ENCODE results near the gene GUCA2A.

The GUCA2A gene

GRCh38 chr1:42122408-42122807 is 42.1 kb downstream of the GUCA2A start:
- Histone ChIP-seq H3K36me3 (ENCODE audit: control insufficient read depth, low read length) (no peaks in the 10 kb centered on the region), H3K4me3 (ENCODE audit: low read length) (no peak overlapping the region), H3K9me3 (ENCODE audit: control insufficient read depth, insufficient read depth, low read length) (no peaks in the 10 kb centered on the region), H3K4me2 (ENCODE audit: low read length) (no peak overlapping the region), H4K20me1 (ENCODE audit: control insufficient read depth, insufficient read depth, low read depth, low read length) (no peaks in the 10 kb centered on the region), H3F3A (ENCODE audit: control insufficient read depth, insufficient read depth) (no peaks in the 10 kb centered on the region), H3K27me3 (ENCODE audit: control insufficient read depth, low read length) (0 out of 2 replicates have a peak, but pooled peaks cover 2% of the 10 kb centered on the region), H3K4me1 (ENCODE audit: control insufficient read depth, low read length) (no peaks in the 10 kb centered on the region), H3K9me2 (replicated peaks; ENCODE audit: control insufficient read depth, low read length) (no peaks in the 10 kb centered on the region), H3K79me2 (ENCODE audit: control insufficient read depth, low read length) (no peaks in the 10 kb centered on the region), H3K27ac (ENCODE audit: low read depth, low read length) (no peak overlapping the region)
- TF ChIP-seq CTCF (IDR thresholded peaks at IDR 0.05; ENCODE audit: low read depth, low read length, poor library complexity, severe bottlenecking) (no peak), EZH2phosphoT487 (IDR thresholded peaks at IDR 0.05; ENCODE audit: borderline replicate concordance, low read length) (no peak)

- Histone ChIP-seq H3K9me2 (replicated peaks; ENCODE audit: control insufficient read depth, low read length) (no peaks in the 10 kb centered on the region), H3K4me2 (ENCODE audit: low read length) (no peak overlapping the region), H4K20me1 (ENCODE audit: control insufficient read depth, insufficient read depth, low read depth, low read length) (no peaks in the 10 kb centered on the region), H3K27ac (ENCODE audit: low read depth, low read length) (no peak overlapping the region), H3K36me3 (ENCODE audit: control insufficient read depth, low read length) (no peaks in the 10 kb centered on the region), H3K4me1 (ENCODE audit: control insufficient read depth, low read length) (no peaks in the 10 kb centered on the region), H3K4me3 (ENCODE audit: low read length) (no peak overlapping the region), H3K9me3 (ENCODE audit: control insufficient read depth, insufficient read depth, low read length) (no peaks in the 10 kb centered on the region), H3K79me2 (ENCODE audit: control insufficient read depth, low read length) (no peaks in the 10 kb centered on the region), H3F3A (ENCODE audit: control insufficient read depth, insufficient read depth) (no peaks in the 10 kb centered on the region), H3K27me3 (ENCODE audit: control insufficient read depth, low read length) (no peaks in the 10 kb centered on the region)
- TF ChIP-seq CTCF (IDR thresholded peaks at IDR 0.05; ENCODE audit: low read depth, low read length, poor library complexity, severe bottlenecking) (no peak), EZH2phosphoT487 (IDR thresholded peaks at IDR 0.05; ENCODE audit: borderline replicate concordance, low read length) (no peak)
Measured at GRCh38 chr1:42118125-42118524, 46.4 kb downstream of the GUCA2A start.

GRCh38 chr1:42117214-42117613 is 47.3 kb downstream of the GUCA2A start:
- no peak overlapping the region for H3K4me2 ChIP-seq (ENCODE audit: low read length)
- H3K9me2 ChIP-seq (replicated peaks; ENCODE audit: control insufficient read depth, low read length): no peaks in the 10 kb centered on the region
- no peaks in the 10 kb centered on the region for H3F3A ChIP-seq (ENCODE audit: control insufficient read depth, insufficient read depth)
- no peaks in the 10 kb centered on the region for H3K27me3 ChIP-seq (ENCODE audit: control insufficient read depth, low read length)
- TF ChIP-seq EZH2phosphoT487 (IDR thresholded peaks at IDR 0.05; ENCODE audit: borderline replicate concordance, low read length) (no peak), CTCF (IDR thresholded peaks at IDR 0.05; ENCODE audit: low read depth, low read length, poor library complexity, severe bottlenecking) (no peak)
- H3K9me3 ChIP-seq (ENCODE audit: control insufficient read depth, insufficient read depth, low read length): no peaks in the 10 kb centered on the region
- H3K4me3 ChIP-seq (ENCODE audit: low read length): no peak overlapping the region
- H3K27ac ChIP-seq (ENCODE audit: low read depth, low read length): no peak overlapping the region
- no peaks in the 10 kb centered on the region for H3K79me2 ChIP-seq (ENCODE audit: control insufficient read depth, low read length)
- no peaks in the 10 kb centered on the region for H3K36me3 ChIP-seq (ENCODE audit: control insufficient read depth, low read length)
- no peaks in the 10 kb centered on the region for H4K20me1 ChIP-seq (ENCODE audit: control insufficient read depth, insufficient read depth, low read depth, low read length)
- H3K4me1 ChIP-seq (ENCODE audit: control insufficient read depth, low read length): no peaks in the 10 kb centered on the region

- 0 out of 2 replicates have a peak, but pooled peaks cover 4% of the 10 kb centered on the region for H3K27me3 ChIP-seq (ENCODE audit: control insufficient read depth, low read length)
- no peaks in the 10 kb centered on the region for H3K9me2 ChIP-seq (replicated peaks; ENCODE audit: control insufficient read depth, low read length)
- no peak for TF ChIP-seq EZH2phosphoT487 (IDR thresholded peaks at IDR 0.05; ENCODE audit: borderline replicate concordance, low read length)
- TF ChIP-seq CTCF (IDR thresholded peaks at IDR 0.05; ENCODE audit: low read depth, low read length, poor library complexity, severe bottlenecking): no peak
- no peaks in the 10 kb centered on the region for H4K20me1 ChIP-seq (ENCODE audit: control insufficient read depth, insufficient read depth, low read depth, low read length)
- H3K36me3 ChIP-seq (ENCODE audit: control insufficient read depth, low read length): no peaks in the 10 kb centered on the region
- H3K27ac ChIP-seq (ENCODE audit: low read depth, low read length): no peak overlapping the region
- H3K4me3 ChIP-seq (ENCODE audit: low read length): no peak overlapping the region
- no peaks in the 10 kb centered on the region for H3K9me3 ChIP-seq (ENCODE audit: control insufficient read depth, insufficient read depth, low read length)
- H3F3A ChIP-seq (ENCODE audit: control insufficient read depth, insufficient read depth): no peaks in the 10 kb centered on the region
- H3K79me2 ChIP-seq (ENCODE audit: control insufficient read depth, low read length): no peaks in the 10 kb centered on the region
- no peaks in the 10 kb centered on the region for H3K4me1 ChIP-seq (ENCODE audit: control insufficient read depth, low read length)
- no peak overlapping the region for H3K4me2 ChIP-seq (ENCODE audit: low read length)
Measured at GRCh38 chr1:42114229-42114628, 50.3 kb downstream of the GUCA2A start.
